Activated CD4-positive, alpha-beta T cell treated with anti-CD3 and anti-CD28 coated beads, Interleukin-2, amount 50 U/mL, for 24 hours (primary cell): Measurements from ENCODE around the gene ARL4A.

Experiments
- DNase-seq, 2 donors: peaks; one replicate each; pipeline ENCODE4 v3.0.0-alpha.2; 2020; ENCODE audit warnings: low read depth in 1 of 2, low spot score in 1 of 2

Gene ARL4A

GRCh38 chr7:12722636-12723605 is 35.5 kb downstream of the ARL4A start:
- no peak for DNase-seq

DNA sequence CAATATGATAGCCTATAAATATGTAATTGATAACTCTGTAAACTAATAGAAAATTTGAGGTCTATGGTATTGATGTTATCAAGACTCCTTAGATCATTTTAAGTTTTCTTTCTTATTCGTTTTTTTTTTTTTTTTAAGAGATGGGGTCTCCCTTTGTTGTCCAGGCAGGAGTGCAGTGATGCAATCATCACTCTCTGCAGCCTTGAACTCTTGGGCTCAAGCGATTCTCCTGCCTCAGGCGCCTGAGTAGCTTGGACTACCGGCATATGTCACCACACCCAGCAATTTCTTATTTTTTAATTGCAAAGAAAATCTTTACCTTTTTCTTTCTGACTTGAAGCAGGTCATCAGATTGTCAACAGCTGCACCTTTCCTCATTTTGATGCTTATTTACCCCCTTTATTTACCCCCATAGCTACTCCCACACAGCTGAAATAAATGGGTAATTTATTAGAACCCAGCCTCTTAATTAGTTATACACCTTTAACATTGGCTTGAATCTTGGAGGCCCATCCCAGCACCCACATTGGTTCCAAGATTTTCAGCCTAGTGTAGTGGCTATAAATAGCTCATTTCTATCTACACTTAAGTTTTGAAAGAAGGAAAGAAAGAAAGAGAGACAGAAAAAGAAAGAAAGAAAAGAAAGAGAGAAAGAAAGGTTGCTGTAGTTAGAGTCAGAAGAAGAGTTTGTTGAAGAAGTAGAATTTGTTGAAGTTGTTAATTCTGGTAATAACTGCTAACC is 38.3 kb downstream of the ARL4A start:
- DNase-seq = no peak

DNA sequence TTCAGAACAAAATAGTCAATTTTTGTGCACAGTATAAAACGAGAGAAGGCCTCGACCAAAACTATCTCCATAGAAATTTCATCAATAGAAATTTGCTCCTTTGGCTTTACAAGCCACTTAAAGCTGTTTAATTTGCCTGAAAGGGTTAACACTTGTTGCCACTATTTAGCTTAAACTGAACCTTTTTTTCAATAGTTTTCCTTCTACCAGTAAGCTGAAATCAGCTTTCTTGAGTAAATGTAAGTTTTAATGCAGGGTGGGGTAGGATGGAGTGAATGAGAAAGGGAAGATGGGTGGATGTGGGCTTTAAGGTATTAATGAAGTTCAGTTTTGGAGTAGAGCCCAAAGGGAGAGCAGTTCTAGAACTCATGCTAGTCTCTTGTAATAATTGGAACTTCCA is 39.5 kb downstream of the ARL4A start:
- DNase-seq = no peak

DNA sequence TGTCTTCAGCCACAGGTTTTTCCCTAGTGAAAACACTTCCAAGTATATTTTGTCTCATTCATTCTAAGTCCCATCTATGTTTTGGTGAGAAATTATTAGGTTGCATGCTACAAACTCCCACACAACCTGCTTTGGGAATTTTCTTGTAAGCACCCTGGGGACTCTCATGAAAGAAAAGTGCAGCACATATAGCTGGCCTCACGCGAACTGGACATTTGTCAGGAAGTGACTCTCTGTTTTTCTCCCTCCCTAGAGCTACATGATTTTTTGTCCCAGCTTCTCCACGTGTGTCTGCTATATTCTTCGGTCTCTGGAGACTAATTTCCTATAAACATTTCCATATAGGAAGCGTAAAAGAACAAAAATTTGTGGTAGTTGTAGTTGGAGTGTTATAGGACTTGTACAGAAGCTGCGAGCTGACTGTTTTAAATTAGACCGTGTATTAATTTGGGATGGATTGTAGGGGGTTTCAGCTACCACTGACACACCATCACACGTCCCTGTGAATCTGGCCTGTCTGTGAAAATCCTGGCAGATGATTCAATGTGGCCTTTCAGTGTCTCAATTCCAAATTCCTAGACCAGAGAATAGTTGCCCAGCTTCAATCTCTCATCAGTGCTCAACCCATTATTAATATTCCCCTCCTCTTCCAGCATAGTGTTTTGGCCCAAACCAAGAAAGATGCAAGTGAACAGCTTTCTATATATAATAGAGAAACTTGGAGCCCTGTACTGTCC is 40.2 kb downstream of the ARL4A start:
- no peak for DNase-seq

DNA sequence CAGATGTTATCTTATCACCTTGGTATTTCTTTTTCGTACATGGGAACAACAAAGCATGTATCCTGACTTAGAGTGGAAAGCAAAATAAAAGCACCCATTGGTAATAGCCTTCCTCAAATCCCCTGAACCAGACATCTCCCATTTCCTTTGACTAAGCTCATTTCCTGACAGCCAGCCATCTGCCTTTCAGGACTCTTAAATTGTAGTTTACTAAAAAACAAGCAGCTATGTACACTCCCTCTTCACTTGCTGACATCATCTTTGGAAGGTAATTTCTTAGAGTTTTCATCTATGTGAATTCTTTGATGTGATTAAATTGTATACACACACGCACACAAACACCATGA is 40.7 kb downstream of the ARL4A start:
- no peak for DNase-seq

DNA sequence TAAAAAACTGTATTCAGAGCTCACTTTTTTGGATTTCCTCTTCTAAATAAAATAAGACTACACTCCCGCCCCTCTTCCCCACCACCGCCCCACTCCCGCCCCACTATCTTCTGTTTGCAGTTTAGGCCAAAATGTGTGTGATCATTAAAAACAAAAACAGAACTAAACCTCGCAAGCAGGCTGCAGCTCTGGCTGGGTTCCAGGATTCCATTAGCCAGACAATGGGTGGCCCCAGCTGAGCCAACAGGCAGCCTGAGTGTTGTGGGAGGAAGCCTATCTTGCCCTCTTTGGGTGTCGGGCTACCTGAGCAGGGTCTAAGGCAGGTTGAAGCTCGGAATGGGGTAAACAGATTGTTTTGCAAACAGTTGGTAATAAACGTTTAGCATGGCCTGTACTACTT is 41.7 kb downstream of the ARL4A start:
- no peak for DNase-seq

- DNase-seq = no peak
Measured at GRCh38 chr7:12730523-12730922, 43.1 kb downstream of the ARL4A start.

- no peak for DNase-seq
Measured at GRCh38 chr7:12731214-12731656, 43.8 kb downstream of the ARL4A start.

DNA sequence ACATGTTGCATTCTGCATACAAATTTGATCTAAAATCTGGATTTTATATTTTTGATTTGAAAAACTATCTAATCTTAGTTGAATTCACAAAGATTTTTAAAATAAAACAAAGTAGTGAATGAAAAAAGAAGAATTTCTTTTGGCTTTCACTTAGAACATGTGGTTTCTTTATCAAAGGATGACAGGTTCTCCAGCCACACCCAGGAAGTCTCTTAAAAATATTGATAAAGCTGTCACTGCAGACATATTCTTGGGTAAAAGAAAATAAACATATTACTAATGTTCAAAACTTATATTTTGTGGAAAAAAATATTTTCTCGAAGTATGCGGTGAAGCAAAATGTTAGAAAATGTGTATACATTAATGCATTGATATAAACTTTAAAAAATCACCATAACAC is 44.3 kb downstream of the ARL4A start:
- no peak for DNase-seq

- no peak for DNase-seq
Measured at GRCh38 chr7:12732428-12732827, 45.0 kb downstream of the ARL4A start.

GRCh38 chr7:12735923-12736322 is 48.5 kb downstream of the ARL4A start:
- DNase-seq = no peak

DNA sequence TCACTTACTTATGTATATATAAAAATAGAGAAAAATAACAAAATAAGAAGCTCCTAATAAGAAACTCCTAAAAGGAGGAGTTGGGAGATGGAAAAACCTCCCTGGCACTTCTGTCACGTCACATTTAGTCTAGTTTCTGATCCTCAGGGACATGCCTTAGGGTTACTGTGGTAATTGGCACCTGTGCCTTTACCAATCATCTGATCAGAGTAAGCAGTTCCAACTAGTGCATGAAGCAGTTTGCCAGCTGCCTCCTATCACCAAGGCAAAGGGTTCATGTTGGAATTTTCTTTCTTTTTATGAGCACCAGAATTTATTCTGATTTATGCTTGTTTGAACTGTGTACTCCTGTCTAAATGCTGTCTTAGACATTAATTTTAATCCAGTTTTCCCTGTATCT is 49.9 kb downstream of the ARL4A start:
- no peak for DNase-seq

DNA sequence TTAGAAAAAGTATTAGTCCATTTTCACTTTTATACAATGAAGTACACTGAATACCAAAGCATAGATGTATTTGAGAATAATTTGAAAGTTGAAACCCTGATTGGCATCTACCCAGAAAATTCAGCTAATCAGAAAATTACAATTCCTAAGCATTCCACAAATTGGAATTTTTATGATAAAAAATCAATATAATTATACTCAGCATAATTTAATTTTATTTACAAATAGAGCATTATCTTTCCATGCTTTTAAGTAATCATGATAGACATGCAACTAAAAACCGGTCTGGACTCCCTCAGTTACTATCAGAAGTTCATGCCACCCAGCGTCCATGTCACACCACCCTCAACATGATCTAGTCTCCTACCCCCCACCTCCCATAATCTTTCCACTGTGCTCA is 50.4 kb downstream of the ARL4A start:
- DNase-seq = no peak

GRCh38 chr7:12738665-12739064 is 51.2 kb downstream of the ARL4A start:
- no peak for DNase-seq
